Ovary (tissue), 3 donors: ENCODE data around the gene NRCAM.

Experiments
- EP300 ChIP-seq: sonication (generic); formaldehyde crosslinking; IDR thresholded peaks from one replicate; pipeline ENCODE4 v1.6.1; 2017; ENCODE audit warnings: antibody characterized with exemption
- TF ChIP-seq, protein P1 (sequence below), 3 donors: fragments of 450-650 bp in 2 of 3; fragments of 200-600 bp in 1 of 3; IDR thresholded peaks; one replicate each; pipeline versions ENCODE4 v1.5.1 to v1.8.0; 2016 to 2022; ENCODE audit warnings: antibody characterized with exemption in 3 of 3, mild to moderate bottlenecking in 1 of 3
- donor health status: DM: no; HTN: no; CAD: no.

- TF ChIP-seq, protein P1, sequence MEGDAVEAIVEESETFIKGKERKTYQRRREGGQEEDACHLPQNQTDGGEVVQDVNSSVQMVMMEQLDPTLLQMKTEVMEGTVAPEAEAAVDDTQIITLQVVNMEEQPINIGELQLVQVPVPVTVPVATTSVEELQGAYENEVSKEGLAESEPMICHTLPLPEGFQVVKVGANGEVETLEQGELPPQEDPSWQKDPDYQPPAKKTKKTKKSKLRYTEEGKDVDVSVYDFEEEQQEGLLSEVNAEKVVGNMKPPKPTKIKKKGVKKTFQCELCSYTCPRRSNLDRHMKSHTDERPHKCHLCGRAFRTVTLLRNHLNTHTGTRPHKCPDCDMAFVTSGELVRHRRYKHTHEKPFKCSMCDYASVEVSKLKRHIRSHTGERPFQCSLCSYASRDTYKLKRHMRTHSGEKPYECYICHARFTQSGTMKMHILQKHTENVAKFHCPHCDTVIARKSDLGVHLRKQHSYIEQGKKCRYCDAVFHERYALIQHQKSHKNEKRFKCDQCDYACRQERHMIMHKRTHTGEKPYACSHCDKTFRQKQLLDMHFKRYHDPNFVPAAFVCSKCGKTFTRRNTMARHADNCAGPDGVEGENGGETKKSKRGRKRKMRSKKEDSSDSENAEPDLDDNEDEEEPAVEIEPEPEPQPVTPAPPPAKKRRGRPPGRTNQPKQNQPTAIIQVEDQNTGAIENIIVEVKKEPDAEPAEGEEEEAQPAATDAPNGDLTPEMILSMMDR (IDR thresholded peaks at IDR 0.05) = no peak
- TF ChIP-seq EP300 = no peak
Measured at GRCh38 chr7:108326938-108327337, 129.3 kb downstream of the NRCAM start.
